ENCODE measurements around the gene ATP2C1. TPM values are rescaled to one million over a fixed set of nuclear protein-coding genes. Genes with fewer than 3 reads are reported as not detected.

Gene ATP2C1
- total and polyA plus RNA-seq, 7 experiments from 2014 or later, result 6.6 to 64.9 (median 47.7) TPM

- Mint-ChIP-seq H3K4me3 (no peak overlapping the region), H3K4me1 (no peaks in the 10 kb centered on the region), H3K36me3 (peaks cover 22 to 62% (median 38%) of the 10 kb centered on the region in 5 donors), H3K9me3 (no peaks in the 10 kb centered on the region), H3K27ac (no peak overlapping the region), H3K27me3 (no peaks in the 10 kb centered on the region)
- peaks cover 0 to 16% (median 4%) of the 10 kb centered on the region in 3 experiments for H3K36me3 ChIP-seq (ENCODE audit: control insufficient read depth in 2 of 3, insufficient read depth in 3 of 3, low read length in 3 of 3)
- H3K27me3 ChIP-seq (ENCODE audit: control insufficient read depth in 2 of 2, insufficient read depth in 2 of 2, low read length in 2 of 2), result no peaks in the 10 kb centered on the region
- POLR2A ChIA-PET, result no interaction called here
- CTCF ChIA-PET, result no interaction called here
- no peak overlapping the region for H3K4me3 ChIP-seq (ENCODE audit: low read length)
- no peak overlapping the region for H3K27ac ChIP-seq (ENCODE audit: low read depth, low read length)
- H3K4me1 ChIP-seq (ENCODE audit: control insufficient read depth in 2 of 2, insufficient read depth in 2 of 2, low read length in 2 of 2), result no peaks in the 10 kb centered on the region
- intact Hi-C loops (cut with micrococcal nuclease), result no loop called here
- no peak for DNase-seq
- H3K9me3 ChIP-seq (ENCODE audit: control insufficient read depth in 2 of 3, low read length in 3 of 3), result no peaks in the 10 kb centered on the region
- ATAC-seq, result no peak
These were observed 62.8 kb downstream of the ATP2C1 start for GRCh38 chr3:130956721-130957120.

GRCh38 chr3:130960139-130960795 lies 66.4 kb downstream of the ATP2C1 start:
- POLR2A ChIA-PET, result no interaction called here
- no peaks in the 10 kb centered on the region for H3K9me3 ChIP-seq (ENCODE audit: control insufficient read depth in 2 of 3, low read length in 3 of 3)
- CTCF ChIA-PET, result no interaction called here
- H3K27me3 ChIP-seq (ENCODE audit: control insufficient read depth in 2 of 2, insufficient read depth in 2 of 2, low read length in 2 of 2), result no peaks in the 10 kb centered on the region
- no peak overlapping the region for H3K27ac ChIP-seq (ENCODE audit: low read depth, low read length)
- no peak overlapping the region for H3K4me3 ChIP-seq (ENCODE audit: low read length)
- no peak for DNase-seq
- Mint-ChIP-seq H3K27me3 (no peaks in the 10 kb centered on the region), H3K4me1 (no peaks in the 10 kb centered on the region), H3K4me3 (no peak overlapping the region), H3K9me3 (no peaks in the 10 kb centered on the region), H3K36me3 (peaks cover 21 to 56% (median 37%) of the 10 kb centered on the region in 5 donors), H3K27ac (no peak overlapping the region)
- ATAC-seq, result no peak
- no peaks in the 10 kb centered on the region for H3K4me1 ChIP-seq (ENCODE audit: control insufficient read depth in 2 of 2, insufficient read depth in 2 of 2, low read length in 2 of 2)
- intact Hi-C loops (cut with micrococcal nuclease), result loop anchor here in 1 of 2 donors (5.0 kb wide), 1 partner anchor 47 kb away; no protein-coding TSS in a partner anchor
- peaks cover 2 to 21% (median 10%) of the 10 kb centered on the region in 3 experiments for H3K36me3 ChIP-seq (ENCODE audit: control insufficient read depth in 2 of 3, insufficient read depth in 3 of 3, low read length in 3 of 3)

- Mint-ChIP-seq H3K4me1 (no peaks in the 10 kb centered on the region), H3K4me3 (no peak overlapping the region), H3K27ac (no peak overlapping the region), H3K36me3 (peaks cover 17 to 59% (median 41%) of the 10 kb centered on the region in 5 donors), H3K27me3 (no peaks in the 10 kb centered on the region), H3K9me3 (no peaks in the 10 kb centered on the region)
- ATAC-seq, result no peak
- Histone ChIP-seq H3K27me3 (ENCODE audit: control insufficient read depth in 2 of 2, insufficient read depth in 2 of 2, low read length in 2 of 2) (no peaks in the 10 kb centered on the region), H3K4me3 (ENCODE audit: low read length) (no peak overlapping the region), H3K9me3 (ENCODE audit: control insufficient read depth in 2 of 3, low read length in 3 of 3) (no peaks in the 10 kb centered on the region), H3K27ac (ENCODE audit: low read depth, low read length) (no peak overlapping the region), H3K36me3 (ENCODE audit: control insufficient read depth in 2 of 3, insufficient read depth in 3 of 3, low read length in 3 of 3) (peaks cover 6 to 23% (median 7%) of the 10 kb centered on the region in 3 experiments), H3K4me1 (ENCODE audit: control insufficient read depth in 2 of 2, insufficient read depth in 2 of 2, low read length in 2 of 2) (no peaks in the 10 kb centered on the region)
- CTCF ChIA-PET, result no interaction called here
- DNase-seq, result no peak
- intact Hi-C loops (cut with micrococcal nuclease), result loop anchor here in 1 of 2 donors (5.0 kb wide), 1 partner anchor 46 kb away; no protein-coding TSS in a partner anchor
- POLR2A ChIA-PET, result interaction anchor here (0.7 kb wide), 1 partner anchor 11 kb away, joined by 4 read pairs; no protein-coding TSS in a partner anchor
These were observed 67.6 kb downstream of the ATP2C1 start for GRCh38 chr3:130961458-130961857.

GRCh38 chr3:130963444-130963843 lies 69.6 kb downstream of the ATP2C1 start:
- no peak overlapping the region for H3K27ac Mint-ChIP-seq
- ATAC-seq, result no peak
- no peaks in the 10 kb centered on the region for H3K27me3 ChIP-seq (ENCODE audit: control insufficient read depth in 2 of 2, insufficient read depth in 2 of 2, low read length in 2 of 2)
- H3K4me3 Mint-ChIP-seq, result no peak overlapping the region
- H3K4me1 Mint-ChIP-seq, result no peaks in the 10 kb centered on the region
- ChIA-PET POLR2A (no interaction called here), CTCF (interaction anchor here (0.6 kb wide), 1 partner anchor 1571 kb away, joined by 3 read pairs; no protein-coding TSS in a partner anchor)
- no peaks in the 10 kb centered on the region for H3K9me3 ChIP-seq (ENCODE audit: control insufficient read depth in 2 of 3, low read length in 3 of 3)
- H3K27me3 Mint-ChIP-seq, result no peaks in the 10 kb centered on the region
- no peak for DNase-seq
- no peaks in the 10 kb centered on the region for H3K9me3 Mint-ChIP-seq
- H3K36me3 ChIP-seq (ENCODE audit: control insufficient read depth in 2 of 3, insufficient read depth in 3 of 3, low read length in 3 of 3), result peaks cover 6 to 23% (median 7%) of the 10 kb centered on the region in 3 experiments
- no peak overlapping the region for H3K27ac ChIP-seq (ENCODE audit: low read depth, low read length)
- peaks cover 21 to 69% (median 49%) of the 10 kb centered on the region in 5 donors for H3K36me3 Mint-ChIP-seq
- H3K4me1 ChIP-seq (ENCODE audit: control insufficient read depth in 2 of 2, insufficient read depth in 2 of 2, low read length in 2 of 2), result no peaks in the 10 kb centered on the region
- no peak overlapping the region for H3K4me3 ChIP-seq (ENCODE audit: low read length)
- intact Hi-C loops (cut with micrococcal nuclease), result loop anchor here in 1 of 2 donors (5.0 kb wide), 1 partner anchor 44 kb away; no protein-coding TSS in a partner anchor

- POLR2A ChIA-PET, result no interaction called here
- H3K9me3 Mint-ChIP-seq, result no peaks in the 10 kb centered on the region
- H3K36me3 Mint-ChIP-seq, result peaks cover 21 to 73% (median 53%) of the 10 kb centered on the region in 5 donors
- H3K4me1 Mint-ChIP-seq, result no peaks in the 10 kb centered on the region
- CTCF ChIA-PET, result interaction anchor here (0.6 kb wide), 1 partner anchor 1571 kb away, joined by 3 read pairs; no protein-coding TSS in a partner anchor
- H3K27ac ChIP-seq (ENCODE audit: low read depth, low read length), result no peak overlapping the region
- H3K36me3 ChIP-seq (ENCODE audit: control insufficient read depth in 2 of 3, insufficient read depth in 3 of 3, low read length in 3 of 3), result peaks cover 6 to 24% (median 7%) of the 10 kb centered on the region in 3 experiments
- H3K27me3 Mint-ChIP-seq, result no peaks in the 10 kb centered on the region
- no peaks in the 10 kb centered on the region for H3K4me1 ChIP-seq (ENCODE audit: control insufficient read depth in 2 of 2, insufficient read depth in 2 of 2, low read length in 2 of 2)
- ATAC-seq, result no peak
- DNase-seq, result no peak
- H3K27me3 ChIP-seq (ENCODE audit: control insufficient read depth in 2 of 2, insufficient read depth in 2 of 2, low read length in 2 of 2), result no peaks in the 10 kb centered on the region
- intact Hi-C loops (cut with micrococcal nuclease), result loop anchor here in 1 of 2 donors (5.0 kb wide), 1 partner anchor 43 kb away; no protein-coding TSS in a partner anchor
- no peak overlapping the region for H3K4me3 Mint-ChIP-seq
- no peaks in the 10 kb centered on the region for H3K9me3 ChIP-seq (ENCODE audit: control insufficient read depth in 2 of 3, low read length in 3 of 3)
- no peak overlapping the region for H3K4me3 ChIP-seq (ENCODE audit: low read length)
- H3K27ac Mint-ChIP-seq, result no peak overlapping the region
These were observed 70.0 kb downstream of the ATP2C1 start for GRCh38 chr3:130963878-130964277.

GRCh38 chr3:130967281-130967680 lies 73.4 kb downstream of the ATP2C1 start:
- H3K4me3 ChIP-seq (ENCODE audit: low read length), result no peak overlapping the region
- Mint-ChIP-seq H3K27ac (no peak overlapping the region), H3K9me3 (no peaks in the 10 kb centered on the region), H3K36me3 (peaks cover 14 to 76% (median 61%) of the 10 kb centered on the region in 5 donors), H3K27me3 (no peaks in the 10 kb centered on the region), H3K4me1 (peaks cover 0 to 5% (median 0%) of the 10 kb centered on the region in 7 donors), H3K4me3 (no peak overlapping the region)
- H3K27me3 ChIP-seq (ENCODE audit: control insufficient read depth in 2 of 2, insufficient read depth in 2 of 2, low read length in 2 of 2), result no peaks in the 10 kb centered on the region
- CTCF ChIA-PET, result no interaction called here
- no peaks in the 10 kb centered on the region for H3K4me1 ChIP-seq (ENCODE audit: control insufficient read depth in 2 of 2, insufficient read depth in 2 of 2, low read length in 2 of 2)
- DNase-seq (no peak), ATAC-seq (no peak)
- H3K9me3 ChIP-seq (ENCODE audit: control insufficient read depth in 2 of 3, low read length in 3 of 3), result no peaks in the 10 kb centered on the region
- intact Hi-C loops (cut with micrococcal nuclease), result no loop called here
- POLR2A ChIA-PET, result no interaction called here
- peaks cover 6 to 39% (median 11%) of the 10 kb centered on the region in 3 experiments for H3K36me3 ChIP-seq (ENCODE audit: control insufficient read depth in 2 of 3, insufficient read depth in 3 of 3, low read length in 3 of 3)
- no peak overlapping the region for H3K27ac ChIP-seq (ENCODE audit: low read depth, low read length)

GRCh38 chr3:130968221-130968620 lies 74.3 kb downstream of the ATP2C1 start:
- peaks cover 14 to 80% (median 66%) of the 10 kb centered on the region in 5 donors for H3K36me3 Mint-ChIP-seq
- no peaks in the 10 kb centered on the region for H3K9me3 Mint-ChIP-seq
- Histone ChIP-seq H3K27me3 (ENCODE audit: control insufficient read depth in 2 of 2, insufficient read depth in 2 of 2, low read length in 2 of 2) (no peaks in the 10 kb centered on the region), H3K4me1 (ENCODE audit: control insufficient read depth in 2 of 2, insufficient read depth in 2 of 2, low read length in 2 of 2) (no peaks in the 10 kb centered on the region), H3K27ac (ENCODE audit: low read depth, low read length) (no peak overlapping the region), H3K36me3 (ENCODE audit: control insufficient read depth in 2 of 3, insufficient read depth in 3 of 3, low read length in 3 of 3) (peaks cover 6 to 39% (median 11%) of the 10 kb centered on the region in 3 experiments), H3K9me3 (ENCODE audit: control insufficient read depth in 2 of 3, low read length in 3 of 3) (no peaks in the 10 kb centered on the region), H3K4me3 (ENCODE audit: low read length) (no peak overlapping the region)
- no peaks in the 10 kb centered on the region for H3K27me3 Mint-ChIP-seq
- peaks cover 0 to 5% (median 0%) of the 10 kb centered on the region in 7 donors for H3K4me1 Mint-ChIP-seq
- DNase-seq (no peak), ATAC-seq (no peak)
- POLR2A ChIA-PET, result no interaction called here
- H3K4me3 Mint-ChIP-seq, result no peak overlapping the region
- CTCF ChIA-PET, result no interaction called here
- no peak overlapping the region for H3K27ac Mint-ChIP-seq
- intact Hi-C loops (cut with micrococcal nuclease), result no loop called here
